ENCODE measurements around the gene GALNT9. TPM values are rescaled to one million over a fixed set of nuclear protein-coding genes. Genes with fewer than 3 reads are reported as not detected.

Gene GALNT9
- total RNA-seq, 1 experiment from 2014 or later: 0.44 TPM

DNA sequence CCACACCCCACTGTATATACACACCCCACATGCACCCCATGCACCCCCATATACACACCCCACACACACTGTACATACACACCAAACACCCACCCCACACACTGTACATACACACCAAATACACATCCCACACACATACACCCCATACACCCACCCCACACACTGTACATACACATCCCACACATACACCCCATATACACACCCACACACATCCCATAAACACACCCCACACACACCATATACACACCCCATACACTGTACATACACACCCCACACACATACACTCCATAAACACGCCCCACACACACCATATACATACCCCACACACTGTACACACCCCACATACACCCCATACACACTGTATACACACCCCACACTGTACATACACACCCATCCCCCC is 102.8 kb downstream of the GALNT9 start:
- H3K9ac ChIP-seq (ENCODE audit: low read length): no peak overlapping the region
- H3K27me3 ChIP-seq (ENCODE audit: low read length): peaks cover 48% of the 10 kb centered on the region
- intact Hi-C loops (cut with micrococcal nuclease): no loop called here
- H3K4me1 ChIP-seq (ENCODE audit: insufficient read depth, low read length): 0 out of 2 replicates have a peak, but pooled peaks cover 3% of the 10 kb centered on the region
- H3F3A ChIP-seq (ENCODE audit: low read length, unreplicated experiment): no peaks in the 10 kb centered on the region
- no peaks in the 10 kb centered on the region for H3K9me3 ChIP-seq (ENCODE audit: low read length)
- ChIA-PET CTCF (no interaction called here), POLR2A (ENCODE audit: unreplicated experiment) (no interaction called here)
- no peak overlapping the region for H3K4me2 ChIP-seq (ENCODE audit: low read length)
- no peaks in the 10 kb centered on the region for H3K79me2 ChIP-seq (ENCODE audit: low read length)
- DNase-seq (no peak), ATAC-seq (no peak)
- no peak overlapping the region for H3K4me3 ChIP-seq (ENCODE audit: low read length)
- no TSS peak for BruUV-seq (replicated peaks)
- H4K20me1 ChIP-seq (ENCODE audit: low read length): no peaks in the 10 kb centered on the region
- no peaks in the 10 kb centered on the region for H3K9me2 ChIP-seq (replicated peaks; ENCODE audit: low read length)
- TF ChIP-seq EZH2phosphoT487 (IDR thresholded peaks at IDR 0.05; ENCODE audit: borderline replicate concordance, low read length) (no peak), EZH2 (IDR thresholded peaks at IDR 0.05; ENCODE audit: low read length, unreplicated experiment) (no peak), CTCF (conservative IDR thresholded peaks at IDR 0.05; ENCODE audit: low read depth, low read length) (no peak)
- H3K27ac ChIP-seq (ENCODE audit: low read length): no peak overlapping the region
- H2AFZ ChIP-seq (ENCODE audit: low read length): no peak overlapping the region
- no peaks in the 10 kb centered on the region for H3K36me3 ChIP-seq (ENCODE audit: low read depth, low read length)

DNA sequence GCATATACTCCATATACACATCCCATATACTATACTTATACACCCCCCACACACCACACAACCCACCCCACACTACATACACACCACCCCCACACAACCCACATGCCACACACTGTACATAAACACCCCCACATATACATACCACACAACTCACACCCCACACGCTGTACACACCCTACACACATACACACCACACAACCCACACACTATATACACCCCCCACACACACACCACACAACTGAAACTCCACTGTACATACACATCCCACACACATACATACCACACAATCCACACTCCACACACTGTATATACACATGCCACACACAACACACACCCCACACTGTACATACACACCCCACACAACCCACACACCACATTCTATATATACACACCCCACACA is 104.2 kb downstream of the GALNT9 start:
- no TSS peak for BruUV-seq (replicated peaks)
- Histone ChIP-seq H3K4me3 (ENCODE audit: low read length) (no peak overlapping the region), H3K9me2 (replicated peaks; ENCODE audit: low read length) (no peaks in the 10 kb centered on the region), H3K9me3 (ENCODE audit: low read length) (no peaks in the 10 kb centered on the region), H3K27me3 (ENCODE audit: low read length) (peaks cover 53% of the 10 kb centered on the region), H2AFZ (ENCODE audit: low read length) (no peak overlapping the region), H3F3A (ENCODE audit: low read length, unreplicated experiment) (no peaks in the 10 kb centered on the region), H3K9ac (ENCODE audit: low read length) (no peak overlapping the region), H3K79me2 (ENCODE audit: low read length) (no peaks in the 10 kb centered on the region), H3K27ac (ENCODE audit: low read length) (no peak overlapping the region), H3K4me2 (ENCODE audit: low read length) (no peak overlapping the region), H3K4me1 (ENCODE audit: insufficient read depth, low read length) (0 out of 2 replicates have a peak, but pooled peaks cover 3% of the 10 kb centered on the region), H3K36me3 (ENCODE audit: low read depth, low read length) (no peaks in the 10 kb centered on the region), H4K20me1 (ENCODE audit: low read length) (no peaks in the 10 kb centered on the region)
- intact Hi-C loops (cut with micrococcal nuclease): no loop called here
- ChIA-PET POLR2A (ENCODE audit: unreplicated experiment) (no interaction called here), CTCF (no interaction called here)
- ATAC-seq (no peak), DNase-seq (no peak)
- TF ChIP-seq EZH2phosphoT487 (IDR thresholded peaks at IDR 0.05; ENCODE audit: borderline replicate concordance, low read length): no peak
- no peak for TF ChIP-seq CTCF (conservative IDR thresholded peaks at IDR 0.05; ENCODE audit: low read depth, low read length)
- TF ChIP-seq EZH2 (IDR thresholded peaks at IDR 0.05; ENCODE audit: low read length, unreplicated experiment): no peak

DNA sequence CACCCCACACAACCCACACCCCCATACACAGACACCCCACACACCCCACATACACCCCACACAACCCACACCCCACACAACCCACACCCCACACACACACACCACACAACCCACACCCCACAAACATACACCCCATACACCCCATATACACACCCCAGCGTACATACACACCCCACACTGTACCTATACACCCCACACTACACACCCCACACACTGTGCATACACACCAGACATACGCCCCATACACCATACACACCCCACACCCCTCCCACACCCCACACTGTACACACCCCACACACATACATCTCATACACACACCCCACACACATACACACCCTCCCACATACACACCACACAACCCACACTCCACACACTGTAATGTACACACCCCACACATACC is 104.9 kb downstream of the GALNT9 start:
- 0 out of 2 replicates have a peak, but pooled peaks cover 3% of the 10 kb centered on the region for H3K4me1 ChIP-seq (ENCODE audit: insufficient read depth, low read length)
- no peaks in the 10 kb centered on the region for H3K9me3 ChIP-seq (ENCODE audit: low read length)
- H3K4me3 ChIP-seq (ENCODE audit: low read length): no peak overlapping the region
- no peaks in the 10 kb centered on the region for H4K20me1 ChIP-seq (ENCODE audit: low read length)
- BruUV-seq (replicated peaks): no TSS peak
- H3K27me3 ChIP-seq (ENCODE audit: low read length): peaks cover 52% of the 10 kb centered on the region
- H3K4me2 ChIP-seq (ENCODE audit: low read length): no peak overlapping the region
- ATAC-seq (no peak), DNase-seq (no peak)
- no peaks in the 10 kb centered on the region for H3F3A ChIP-seq (ENCODE audit: low read length, unreplicated experiment)
- no peaks in the 10 kb centered on the region for H3K36me3 ChIP-seq (ENCODE audit: low read depth, low read length)
- intact Hi-C loops (cut with micrococcal nuclease): no loop called here
- H3K27ac ChIP-seq (ENCODE audit: low read length): no peak overlapping the region
- no peak overlapping the region for H3K9ac ChIP-seq (ENCODE audit: low read length)
- POLR2A ChIA-PET (ENCODE audit: unreplicated experiment): no interaction called here
- no peak for TF ChIP-seq EZH2 (IDR thresholded peaks at IDR 0.05; ENCODE audit: low read length, unreplicated experiment)
- H2AFZ ChIP-seq (ENCODE audit: low read length): no peak overlapping the region
- CTCF ChIA-PET: no interaction called here
- H3K79me2 ChIP-seq (ENCODE audit: low read length): no peaks in the 10 kb centered on the region
- no peaks in the 10 kb centered on the region for H3K9me2 ChIP-seq (replicated peaks; ENCODE audit: low read length)
